ENCODE results near the gene ZNF343. TPM values are rescaled to one million over a fixed set of nuclear protein-coding genes. Genes with fewer than 3 reads are reported as not detected.

The ZNF343 gene
- polyA plus RNA-seq, 1 donor from 2014 or later, result 14.3 TPM

DNA sequence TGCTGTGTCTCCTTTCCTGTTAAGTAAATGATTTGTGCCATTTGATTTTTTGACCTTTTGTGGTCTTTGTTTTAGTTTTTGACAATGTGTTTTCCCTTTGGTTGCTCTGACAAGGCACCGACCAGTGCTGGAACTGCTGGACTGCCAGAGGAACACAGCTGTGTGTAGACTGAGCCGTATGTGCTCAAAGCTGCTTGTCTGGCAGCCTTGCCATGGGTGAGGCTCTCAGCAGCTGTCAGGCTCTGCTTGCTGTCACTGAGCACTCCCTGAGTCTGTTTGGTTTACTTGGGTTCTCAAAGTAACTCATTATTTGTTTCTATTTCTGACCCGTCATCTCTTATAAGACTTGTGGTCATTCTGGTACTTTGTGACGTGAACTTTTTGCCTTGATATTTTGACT, 23.1 kb downstream of the ZNF343 start:
- TF ChIP-seq, protein P1, sequence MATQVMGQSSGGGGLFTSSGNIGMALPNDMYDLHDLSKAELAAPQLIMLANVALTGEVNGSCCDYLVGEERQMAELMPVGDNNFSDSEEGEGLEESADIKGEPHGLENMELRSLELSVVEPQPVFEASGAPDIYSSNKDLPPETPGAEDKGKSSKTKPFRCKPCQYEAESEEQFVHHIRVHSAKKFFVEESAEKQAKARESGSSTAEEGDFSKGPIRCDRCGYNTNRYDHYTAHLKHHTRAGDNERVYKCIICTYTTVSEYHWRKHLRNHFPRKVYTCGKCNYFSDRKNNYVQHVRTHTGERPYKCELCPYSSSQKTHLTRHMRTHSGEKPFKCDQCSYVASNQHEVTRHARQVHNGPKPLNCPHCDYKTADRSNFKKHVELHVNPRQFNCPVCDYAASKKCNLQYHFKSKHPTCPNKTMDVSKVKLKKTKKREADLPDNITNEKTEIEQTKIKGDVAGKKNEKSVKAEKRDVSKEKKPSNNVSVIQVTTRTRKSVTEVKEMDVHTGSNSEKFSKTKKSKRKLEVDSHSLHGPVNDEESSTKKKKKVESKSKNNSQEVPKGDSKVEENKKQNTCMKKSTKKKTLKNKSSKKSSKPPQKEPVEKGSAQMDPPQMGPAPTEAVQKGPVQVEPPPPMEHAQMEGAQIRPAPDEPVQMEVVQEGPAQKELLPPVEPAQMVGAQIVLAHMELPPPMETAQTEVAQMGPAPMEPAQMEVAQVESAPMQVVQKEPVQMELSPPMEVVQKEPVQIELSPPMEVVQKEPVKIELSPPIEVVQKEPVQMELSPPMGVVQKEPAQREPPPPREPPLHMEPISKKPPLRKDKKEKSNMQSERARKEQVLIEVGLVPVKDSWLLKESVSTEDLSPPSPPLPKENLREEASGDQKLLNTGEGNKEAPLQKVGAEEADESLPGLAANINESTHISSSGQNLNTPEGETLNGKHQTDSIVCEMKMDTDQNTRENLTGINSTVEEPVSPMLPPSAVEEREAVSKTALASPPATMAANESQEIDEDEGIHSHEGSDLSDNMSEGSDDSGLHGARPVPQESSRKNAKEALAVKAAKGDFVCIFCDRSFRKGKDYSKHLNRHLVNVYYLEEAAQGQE (IDR thresholded peaks at IDR 0.05; ENCODE audit: borderline replicate concordance), result no peak
- TF ChIP-seq, protein P2, sequence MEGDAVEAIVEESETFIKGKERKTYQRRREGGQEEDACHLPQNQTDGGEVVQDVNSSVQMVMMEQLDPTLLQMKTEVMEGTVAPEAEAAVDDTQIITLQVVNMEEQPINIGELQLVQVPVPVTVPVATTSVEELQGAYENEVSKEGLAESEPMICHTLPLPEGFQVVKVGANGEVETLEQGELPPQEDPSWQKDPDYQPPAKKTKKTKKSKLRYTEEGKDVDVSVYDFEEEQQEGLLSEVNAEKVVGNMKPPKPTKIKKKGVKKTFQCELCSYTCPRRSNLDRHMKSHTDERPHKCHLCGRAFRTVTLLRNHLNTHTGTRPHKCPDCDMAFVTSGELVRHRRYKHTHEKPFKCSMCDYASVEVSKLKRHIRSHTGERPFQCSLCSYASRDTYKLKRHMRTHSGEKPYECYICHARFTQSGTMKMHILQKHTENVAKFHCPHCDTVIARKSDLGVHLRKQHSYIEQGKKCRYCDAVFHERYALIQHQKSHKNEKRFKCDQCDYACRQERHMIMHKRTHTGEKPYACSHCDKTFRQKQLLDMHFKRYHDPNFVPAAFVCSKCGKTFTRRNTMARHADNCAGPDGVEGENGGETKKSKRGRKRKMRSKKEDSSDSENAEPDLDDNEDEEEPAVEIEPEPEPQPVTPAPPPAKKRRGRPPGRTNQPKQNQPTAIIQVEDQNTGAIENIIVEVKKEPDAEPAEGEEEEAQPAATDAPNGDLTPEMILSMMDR (IDR thresholded peaks at IDR 0.05; ENCODE audit: poor library complexity, severe bottlenecking), result no peak
- TF ChIP-seq RAD21 (conservative IDR thresholded peaks at IDR 0.05) (no peak), MXI1 (conservative IDR thresholded peaks at IDR 0.05; ENCODE audit: poor library complexity, severe bottlenecking) (no peak), TAF1 (IDR thresholded peaks at IDR 0.05; ENCODE audit: low read depth) (no peak), EZH2 (IDR thresholded peaks at IDR 0.05; ENCODE audit: borderline replicate concordance, insufficient read depth, low read length, poor library complexity, severe bottlenecking) (no peak), SMC3 (conservative IDR thresholded peaks at IDR 0.05; ENCODE audit: poor library complexity) (no peak), EP300 (conservative IDR thresholded peaks at IDR 0.05; ENCODE audit: poor library complexity, severe bottlenecking) (no peak)
- Histone ChIP-seq H3K79me2 (replicated peaks; ENCODE audit: insufficient read depth, low read length) (no peaks in the 10 kb centered on the region), H4K20me1 (ENCODE audit: insufficient read depth) (no peaks in the 10 kb centered on the region), H3F3A (ENCODE audit: insufficient read depth, low read length, poor library complexity, severe bottlenecking) (no peaks in the 10 kb centered on the region), H3K9ac (ENCODE audit: low read length) (no peak overlapping the region), H3K9me3 (ENCODE audit: low read length) (no peaks in the 10 kb centered on the region), H2AFZ (ENCODE audit: low read depth, low read length) (no peak overlapping the region), H3K36me3 (ENCODE audit: insufficient read depth, low read length) (peaks cover 10% of the 10 kb centered on the region), H3K27me3 (ENCODE audit: insufficient read depth, low read depth, low read length) (no peaks in the 10 kb centered on the region), H3K4me3 (ENCODE audit: low read length) (no peak overlapping the region), H3K9me2 (ENCODE audit: insufficient read depth, low read length) (no peaks in the 10 kb centered on the region), H3K4me2 (ENCODE audit: low read length) (no peak overlapping the region), H3K27ac (ENCODE audit: low read length) (no peak overlapping the region)

DNA sequence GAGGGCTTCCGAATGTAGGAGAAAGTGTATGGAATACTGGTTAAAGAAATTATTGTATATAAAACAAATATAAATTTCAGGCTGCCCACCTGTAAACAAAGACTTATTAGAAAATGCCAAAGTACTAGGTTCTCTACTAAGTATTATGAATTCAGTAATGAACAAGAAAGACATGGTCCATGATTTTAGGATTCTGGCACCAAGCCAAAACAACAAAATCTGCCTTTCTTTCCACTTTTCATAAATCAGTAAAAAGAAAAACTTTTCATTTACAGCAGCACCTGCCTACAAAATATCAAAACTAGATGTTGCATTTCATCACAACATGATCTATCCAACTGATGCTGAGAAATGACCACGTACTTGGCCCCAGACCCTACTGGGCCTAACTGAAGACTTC, 23.6 kb downstream of the ZNF343 start:
- H3K27me3 ChIP-seq (ENCODE audit: insufficient read depth, low read depth, low read length), result no peaks in the 10 kb centered on the region
- peaks cover 10% of the 10 kb centered on the region for H3K36me3 ChIP-seq (ENCODE audit: insufficient read depth, low read length)
- H2AFZ ChIP-seq (ENCODE audit: low read depth, low read length), result no peak overlapping the region
- H3K9me3 ChIP-seq (ENCODE audit: low read length), result no peaks in the 10 kb centered on the region
- no peaks in the 10 kb centered on the region for H3F3A ChIP-seq (ENCODE audit: insufficient read depth, low read length, poor library complexity, severe bottlenecking)
- no peak overlapping the region for H3K27ac ChIP-seq (ENCODE audit: low read length)
- no peaks in the 10 kb centered on the region for H3K79me2 ChIP-seq (replicated peaks; ENCODE audit: insufficient read depth, low read length)
- H4K20me1 ChIP-seq (ENCODE audit: insufficient read depth), result no peaks in the 10 kb centered on the region
- no peak overlapping the region for H3K4me3 ChIP-seq (ENCODE audit: low read length)
- TF ChIP-seq EZH2 (IDR thresholded peaks at IDR 0.05; ENCODE audit: borderline replicate concordance, insufficient read depth, low read length, poor library complexity, severe bottlenecking), result no peak
- TF ChIP-seq, protein P2 (IDR thresholded peaks at IDR 0.05; ENCODE audit: poor library complexity, severe bottlenecking), result no peak
- TF ChIP-seq, protein P1 (IDR thresholded peaks at IDR 0.05; ENCODE audit: borderline replicate concordance), result no peak
- TF ChIP-seq EP300 (conservative IDR thresholded peaks at IDR 0.05; ENCODE audit: poor library complexity, severe bottlenecking), result no peak
- TF ChIP-seq SMC3 (conservative IDR thresholded peaks at IDR 0.05; ENCODE audit: poor library complexity), result no peak
- TF ChIP-seq MXI1 (conservative IDR thresholded peaks at IDR 0.05; ENCODE audit: poor library complexity, severe bottlenecking), result no peak
- TF ChIP-seq RAD21 (conservative IDR thresholded peaks at IDR 0.05), result no peak
- no peak for TF ChIP-seq TAF1 (IDR thresholded peaks at IDR 0.05; ENCODE audit: low read depth)
- TF ChIP-seq POLR2AphosphoS5 (IDR thresholded peaks at IDR 0.05), result no peak
- no peak overlapping the region for H3K4me2 ChIP-seq (ENCODE audit: low read length)
- H3K9me2 ChIP-seq (ENCODE audit: insufficient read depth, low read length), result no peaks in the 10 kb centered on the region
- H3K9ac ChIP-seq (ENCODE audit: low read length), result no peak overlapping the region
